OCI-M1 (cell line): Measurements from ENCODE around the gene CHAC1.

Experiments used
- DNase-seq: peaks from one replicate; lab custom pipeline; 2025; lab: John Stamatoyannopoulos, UW

CHAC1 gene

GRCh38 chr15:40985541-40986330 lies 32.5 kb downstream of the CHAC1 start:
- DNase-seq = no peak

GRCh38 chr15:40986820-40987219 lies 33.5 kb downstream of the CHAC1 start:
- no peak for DNase-seq

GRCh38 chr15:40988156-40988555 lies 34.9 kb downstream of the CHAC1 start:
- no peak for DNase-seq

GRCh38 chr15:40990080-40990479 lies 36.8 kb downstream of the CHAC1 start:
- DNase-seq = no peak

GRCh38 chr15:40990789-40991188 lies 37.5 kb downstream of the CHAC1 start:
- no peak for DNase-seq

GRCh38 chr15:40991355-40991754 lies 38.1 kb downstream of the CHAC1 start:
- DNase-seq = no peak

- DNase-seq = no peak
These were observed 39.0 kb downstream of the CHAC1 start for GRCh38 chr15:40992241-40992741.

- no peak for DNase-seq
These were observed 39.6 kb downstream of the CHAC1 start for GRCh38 chr15:40992825-40993224.

- peak; percentile 39 for DNase-seq
These were observed 42.4 kb downstream of the CHAC1 start for GRCh38 chr15:40995656-40996055.

- DNase-seq = no peak
These were observed 45.9 kb downstream of the CHAC1 start for GRCh38 chr15:40999190-40999589.

GRCh38 chr15:41001524-41002214 lies 48.4 kb downstream of the CHAC1 start:
- DNase-seq = no peak

- no peak for DNase-seq
These were observed 51.2 kb downstream of the CHAC1 start for GRCh38 chr15:41004490-41004889.
